ENCODE measurements around the gene ADARB2.

The ADARB2 gene

GRCh38 chr10:1491901-1492300 is 245.4 kb downstream of the ADARB2 start:
- H3K79me2 ChIP-seq (ENCODE audit: control insufficient read depth, insufficient read depth, low read length, unreplicated experiment), result no peaks in the 10 kb centered on the region
- H3K4me3 ChIP-seq (ENCODE audit: low read depth, low read length), result no peak overlapping the region
- H3K4me1 ChIP-seq (ENCODE audit: control insufficient read depth, insufficient read depth, low read length, unreplicated experiment), result no peaks in the 10 kb centered on the region
- H3K36me3 ChIP-seq (ENCODE audit: insufficient read depth, low read length), result no peaks in the 10 kb centered on the region
- H3K27me3 ChIP-seq (ENCODE audit: insufficient read depth, low read length), result no peaks in the 10 kb centered on the region
- H3K27ac ChIP-seq (ENCODE audit: low read depth, low read length), result no peak overlapping the region
- no peak overlapping the region for H2AFZ ChIP-seq (ENCODE audit: low read length, unreplicated experiment)

GRCh38 chr10:1489801-1490200 is 247.5 kb downstream of the ADARB2 start:
- Histone ChIP-seq H3K27me3 (ENCODE audit: insufficient read depth, low read length) (no peaks in the 10 kb centered on the region), H3K79me2 (ENCODE audit: control insufficient read depth, insufficient read depth, low read length, unreplicated experiment) (no peaks in the 10 kb centered on the region), H3K27ac (ENCODE audit: low read depth, low read length) (no peak overlapping the region), H2AFZ (ENCODE audit: low read length, unreplicated experiment) (no peak overlapping the region), H3K4me1 (ENCODE audit: control insufficient read depth, insufficient read depth, low read length, unreplicated experiment) (no peaks in the 10 kb centered on the region), H3K4me3 (ENCODE audit: low read depth, low read length) (no peak overlapping the region), H3K36me3 (ENCODE audit: insufficient read depth, low read length) (no peaks in the 10 kb centered on the region)

- Histone ChIP-seq H3K27ac (ENCODE audit: low read depth, low read length) (no peak overlapping the region), H3K4me3 (ENCODE audit: low read depth, low read length) (no peak overlapping the region), H3K27me3 (ENCODE audit: insufficient read depth, low read length) (no peaks in the 10 kb centered on the region), H3K79me2 (ENCODE audit: control insufficient read depth, insufficient read depth, low read length, unreplicated experiment) (no peaks in the 10 kb centered on the region), H3K4me1 (ENCODE audit: control insufficient read depth, insufficient read depth, low read length, unreplicated experiment) (no peaks in the 10 kb centered on the region), H2AFZ (ENCODE audit: low read length, unreplicated experiment) (no peak overlapping the region), H3K36me3 (ENCODE audit: insufficient read depth, low read length) (no peaks in the 10 kb centered on the region)
These were observed 248.3 kb downstream of the ADARB2 start for GRCh38 chr10:1488970-1489548.

GRCh38 chr10:1486841-1487687 is 250.3 kb downstream of the ADARB2 start:
- Histone ChIP-seq H3K79me2 (ENCODE audit: control insufficient read depth, insufficient read depth, low read length, unreplicated experiment) (no peaks in the 10 kb centered on the region), H3K36me3 (ENCODE audit: insufficient read depth, low read length) (no peaks in the 10 kb centered on the region), H3K27me3 (ENCODE audit: insufficient read depth, low read length) (no peaks in the 10 kb centered on the region), H3K4me3 (ENCODE audit: low read depth, low read length) (no peak overlapping the region), H3K4me1 (ENCODE audit: control insufficient read depth, insufficient read depth, low read length, unreplicated experiment) (no peaks in the 10 kb centered on the region), H3K27ac (ENCODE audit: low read depth, low read length) (no peak overlapping the region), H2AFZ (ENCODE audit: low read length, unreplicated experiment) (no peak overlapping the region)

- Histone ChIP-seq H3K4me3 (ENCODE audit: low read depth, low read length) (no peak overlapping the region), H3K79me2 (ENCODE audit: control insufficient read depth, insufficient read depth, low read length, unreplicated experiment) (no peaks in the 10 kb centered on the region), H2AFZ (ENCODE audit: low read length, unreplicated experiment) (no peak overlapping the region), H3K27me3 (ENCODE audit: insufficient read depth, low read length) (no peaks in the 10 kb centered on the region), H3K4me1 (ENCODE audit: control insufficient read depth, insufficient read depth, low read length, unreplicated experiment) (no peaks in the 10 kb centered on the region), H3K36me3 (ENCODE audit: insufficient read depth, low read length) (no peaks in the 10 kb centered on the region), H3K27ac (ENCODE audit: low read depth, low read length) (no peak overlapping the region)
These were observed 252.0 kb downstream of the ADARB2 start for GRCh38 chr10:1485357-1485756.

- Histone ChIP-seq H3K36me3 (ENCODE audit: insufficient read depth, low read length) (no peaks in the 10 kb centered on the region), H3K27me3 (ENCODE audit: insufficient read depth, low read length) (no peaks in the 10 kb centered on the region), H3K79me2 (ENCODE audit: control insufficient read depth, insufficient read depth, low read length, unreplicated experiment) (no peaks in the 10 kb centered on the region), H3K4me3 (ENCODE audit: low read depth, low read length) (no peak overlapping the region), H3K27ac (ENCODE audit: low read depth, low read length) (no peak overlapping the region), H3K4me1 (ENCODE audit: control insufficient read depth, insufficient read depth, low read length, unreplicated experiment) (no peaks in the 10 kb centered on the region), H2AFZ (ENCODE audit: low read length, unreplicated experiment) (no peak overlapping the region)
These were observed 253.5 kb downstream of the ADARB2 start for GRCh38 chr10:1483826-1484225.

- Histone ChIP-seq H2AFZ (ENCODE audit: low read length, unreplicated experiment) (no peak overlapping the region), H3K36me3 (ENCODE audit: insufficient read depth, low read length) (no peaks in the 10 kb centered on the region), H3K27me3 (ENCODE audit: insufficient read depth, low read length) (no peaks in the 10 kb centered on the region), H3K4me1 (ENCODE audit: control insufficient read depth, insufficient read depth, low read length, unreplicated experiment) (no peaks in the 10 kb centered on the region), H3K27ac (ENCODE audit: low read depth, low read length) (no peak overlapping the region), H3K79me2 (ENCODE audit: control insufficient read depth, insufficient read depth, low read length, unreplicated experiment) (no peaks in the 10 kb centered on the region), H3K4me3 (ENCODE audit: low read depth, low read length) (no peak overlapping the region)
These were observed 254.1 kb downstream of the ADARB2 start for GRCh38 chr10:1483246-1483645.

GRCh38 chr10:1477578-1477977 is 259.7 kb downstream of the ADARB2 start:
- H3K4me1 ChIP-seq (ENCODE audit: control insufficient read depth, insufficient read depth, low read length, unreplicated experiment), result no peaks in the 10 kb centered on the region
- no peak overlapping the region for H2AFZ ChIP-seq (ENCODE audit: low read length, unreplicated experiment)
- no peaks in the 10 kb centered on the region for H3K36me3 ChIP-seq (ENCODE audit: insufficient read depth, low read length)
- no peak overlapping the region for H3K4me3 ChIP-seq (ENCODE audit: low read depth, low read length)
- no peak overlapping the region for H3K27ac ChIP-seq (ENCODE audit: low read depth, low read length)
- H3K79me2 ChIP-seq (ENCODE audit: control insufficient read depth, insufficient read depth, low read length, unreplicated experiment), result no peaks in the 10 kb centered on the region
- no peaks in the 10 kb centered on the region for H3K27me3 ChIP-seq (ENCODE audit: insufficient read depth, low read length)

GRCh38 chr10:1476455-1476803 is 260.9 kb downstream of the ADARB2 start:
- Histone ChIP-seq H2AFZ (ENCODE audit: low read length, unreplicated experiment) (no peak overlapping the region), H3K79me2 (ENCODE audit: control insufficient read depth, insufficient read depth, low read length, unreplicated experiment) (no peaks in the 10 kb centered on the region), H3K4me1 (ENCODE audit: control insufficient read depth, insufficient read depth, low read length, unreplicated experiment) (no peaks in the 10 kb centered on the region), H3K27me3 (ENCODE audit: insufficient read depth, low read length) (no peaks in the 10 kb centered on the region), H3K27ac (ENCODE audit: low read depth, low read length) (no peak overlapping the region), H3K36me3 (ENCODE audit: insufficient read depth, low read length) (no peaks in the 10 kb centered on the region), H3K4me3 (ENCODE audit: low read depth, low read length) (no peak overlapping the region)

GRCh38 chr10:1475771-1476454 is 261.4 kb downstream of the ADARB2 start:
- Histone ChIP-seq H3K4me1 (ENCODE audit: control insufficient read depth, insufficient read depth, low read length, unreplicated experiment) (no peaks in the 10 kb centered on the region), H3K27ac (ENCODE audit: low read depth, low read length) (no peak overlapping the region), H2AFZ (ENCODE audit: low read length, unreplicated experiment) (no peak overlapping the region), H3K36me3 (ENCODE audit: insufficient read depth, low read length) (no peaks in the 10 kb centered on the region), H3K27me3 (ENCODE audit: insufficient read depth, low read length) (no peaks in the 10 kb centered on the region), H3K4me3 (ENCODE audit: low read depth, low read length) (no peak overlapping the region), H3K79me2 (ENCODE audit: control insufficient read depth, insufficient read depth, low read length, unreplicated experiment) (no peaks in the 10 kb centered on the region)
